HG03457 (cell line): ENCODE data around the gene GPAT3.
"Not testable (repeated sequence)": the region's sequence is repeated elsewhere in the genome, so short reads cannot be mapped to it uniquely, and the experiment has no call there.

Experiments
- ATAC-seq: cut with Tn5 transposase; IDR thresholded peaks from one replicate; pipeline ENCODE4 v1.9.1; 2021; ENCODE audit warnings: moderate number of reproducible peaks; ENCODE audit not compliant: unreplicated experiment

Gene GPAT3

GRCh38 chr4:83591730-83592129 lies 55.8 kb downstream of the GPAT3 start:
- no peak for ATAC-seq

GRCh38 chr4:83599183-83599582 lies 63.3 kb downstream of the GPAT3 start:
- ATAC-seq, result no peak

- ATAC-seq, result no peak
These were observed 67.2 kb downstream of the GPAT3 start for GRCh38 chr4:83603129-83603528.

GRCh38 chr4:83604321-83604720 lies 68.4 kb downstream of the GPAT3 start:
- ATAC-seq, result no peak

GRCh38 chr4:83605210-83605609 lies 69.3 kb downstream of the GPAT3 start:
- no peak for ATAC-seq

GRCh38 chr4:83605744-83606172 lies 69.8 kb downstream of the GPAT3 start:
- no peak for ATAC-seq

GRCh38 chr4:83606460-83606859 lies 70.6 kb downstream of the GPAT3 start:
- no peak for ATAC-seq

- no peak for ATAC-seq
These were observed 71.0 kb downstream of the GPAT3 start for GRCh38 chr4:83606898-83607297.

- no peak for ATAC-seq
These were observed 73.5 kb downstream of the GPAT3 start for GRCh38 chr4:83609365-83609764.

GRCh38 chr4:83610729-83611128 lies 74.8 kb downstream of the GPAT3 start:
- ATAC-seq, result no peak

- ATAC-seq, result no peak
These were observed 77.1 kb downstream of the GPAT3 start for GRCh38 chr4:83613023-83613422.

- ATAC-seq, result no peak
These were observed 78.1 kb downstream of the GPAT3 start for GRCh38 chr4:83613994-83614393.

GRCh38 chr4:83616252-83616651 lies 80.3 kb downstream of the GPAT3 start:
- no peak for ATAC-seq

GRCh38 chr4:83617371-83618035 lies 81.6 kb downstream of the GPAT3 start:
- no peak for ATAC-seq

GRCh38 chr4:83618431-83618830 lies 82.5 kb downstream of the GPAT3 start:
- no peak for ATAC-seq

- ATAC-seq, result no peak
These were observed 83.2 kb downstream of the GPAT3 start for GRCh38 chr4:83618991-83619645.

GRCh38 chr4:83622127-83622526 lies 86.2 kb downstream of the GPAT3 start:
- ATAC-seq, result not testable (repeated sequence)

- ATAC-seq, result no peak
These were observed 89.9 kb downstream of the GPAT3 start for GRCh38 chr4:83625821-83626220.

- ATAC-seq, result no peak
These were observed 90.4 kb downstream of the GPAT3 start for GRCh38 chr4:83626245-83626836.

GRCh38 chr4:83629945-83630721 lies 94.2 kb downstream of the GPAT3 start:
- no peak for ATAC-seq

GRCh38 chr4:83631066-83631465 lies 95.2 kb downstream of the GPAT3 start:
- ATAC-seq, result no peak

GRCh38 chr4:83636930-83637329 lies 101.0 kb downstream of the GPAT3 start:
- no peak for ATAC-seq
